ENCODE measurements around the gene MAP1S.

DNA sequence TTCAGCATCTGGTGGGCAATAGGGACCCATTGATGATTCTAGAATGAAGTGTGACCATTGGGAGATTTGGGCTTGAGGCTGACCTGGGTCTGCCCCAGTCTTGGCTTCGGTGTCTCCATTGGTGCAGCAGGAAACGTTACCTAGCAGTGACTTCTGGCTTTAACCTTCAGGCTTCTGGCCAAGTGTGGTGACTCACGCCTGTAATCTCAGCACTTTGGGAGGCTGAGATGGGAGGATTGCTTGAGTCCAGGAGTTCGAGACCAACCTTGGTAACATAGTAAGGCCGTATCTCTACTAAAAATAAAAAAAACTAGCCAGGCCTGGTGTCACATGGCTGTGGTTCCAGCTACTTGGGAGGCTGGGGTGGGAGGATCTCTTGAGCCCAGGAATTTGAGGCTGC is 39.2 kb downstream of the MAP1S start:
- TF ChIP-seq EZH2 (IDR thresholded peaks at IDR 0.05): no peak
- TF ChIP-seq, protein P1, sequence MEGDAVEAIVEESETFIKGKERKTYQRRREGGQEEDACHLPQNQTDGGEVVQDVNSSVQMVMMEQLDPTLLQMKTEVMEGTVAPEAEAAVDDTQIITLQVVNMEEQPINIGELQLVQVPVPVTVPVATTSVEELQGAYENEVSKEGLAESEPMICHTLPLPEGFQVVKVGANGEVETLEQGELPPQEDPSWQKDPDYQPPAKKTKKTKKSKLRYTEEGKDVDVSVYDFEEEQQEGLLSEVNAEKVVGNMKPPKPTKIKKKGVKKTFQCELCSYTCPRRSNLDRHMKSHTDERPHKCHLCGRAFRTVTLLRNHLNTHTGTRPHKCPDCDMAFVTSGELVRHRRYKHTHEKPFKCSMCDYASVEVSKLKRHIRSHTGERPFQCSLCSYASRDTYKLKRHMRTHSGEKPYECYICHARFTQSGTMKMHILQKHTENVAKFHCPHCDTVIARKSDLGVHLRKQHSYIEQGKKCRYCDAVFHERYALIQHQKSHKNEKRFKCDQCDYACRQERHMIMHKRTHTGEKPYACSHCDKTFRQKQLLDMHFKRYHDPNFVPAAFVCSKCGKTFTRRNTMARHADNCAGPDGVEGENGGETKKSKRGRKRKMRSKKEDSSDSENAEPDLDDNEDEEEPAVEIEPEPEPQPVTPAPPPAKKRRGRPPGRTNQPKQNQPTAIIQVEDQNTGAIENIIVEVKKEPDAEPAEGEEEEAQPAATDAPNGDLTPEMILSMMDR (IDR thresholded peaks at IDR 0.05): no peak
